ENCODE measurements around the gene SMCHD1. TPM values are rescaled to one million over a fixed set of nuclear protein-coding genes. Genes with fewer than 3 reads are reported as not detected.
"Not testable (repeated sequence)": the region's sequence is repeated elsewhere in the genome, so short reads cannot be mapped to it uniquely, and the experiment has no call there.

Gene SMCHD1
- total RNA-seq, 1 donor from 2014 or later, result 25.9 TPM

- peak overlapping the region; percentile 95 for H3K4me3 ChIP-seq (ENCODE audit: low read depth, low read length)
- no peak for DNase-seq (ENCODE audit: low read depth)
- no peak for TF ChIP-seq CTCF (conservative IDR thresholded peaks at IDR 0.05; ENCODE audit: low read depth, low read length)
Observed at GRCh38 chr18:2656237-2656980, 883 bp downstream of the SMCHD1 start.

DNA sequence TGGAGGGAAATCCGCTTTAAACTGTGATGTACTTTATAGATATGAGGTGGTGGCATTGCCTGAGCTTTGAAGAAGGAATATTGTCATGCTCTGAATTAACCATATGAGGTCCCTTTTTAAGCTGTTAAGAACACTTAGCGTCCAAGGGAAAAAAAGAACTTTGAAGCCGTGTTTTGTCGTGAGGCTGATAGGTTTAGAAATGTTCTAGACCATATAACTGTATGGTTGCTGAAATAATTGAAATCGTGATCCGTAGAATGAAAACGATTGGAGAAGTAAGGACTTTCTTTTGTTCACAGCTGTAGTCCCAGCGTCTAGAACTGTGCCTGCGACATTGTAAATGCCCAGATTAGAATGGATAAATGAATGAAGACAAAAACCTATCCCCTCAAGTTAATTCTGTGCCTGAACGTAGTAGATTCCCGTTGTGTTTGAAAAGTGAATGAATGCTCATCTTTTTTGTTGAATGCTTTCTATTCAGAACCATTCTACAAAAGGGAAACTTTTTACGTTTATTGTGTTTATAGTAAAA, 1.5 kb downstream of the SMCHD1 start:
- peak overlapping the region; percentile 95 for H3K4me3 ChIP-seq (ENCODE audit: low read depth, low read length)
- no peak for DNase-seq (ENCODE audit: low read depth)
- TF ChIP-seq CTCF (conservative IDR thresholded peaks at IDR 0.05; ENCODE audit: low read depth, low read length), result no peak

DNA sequence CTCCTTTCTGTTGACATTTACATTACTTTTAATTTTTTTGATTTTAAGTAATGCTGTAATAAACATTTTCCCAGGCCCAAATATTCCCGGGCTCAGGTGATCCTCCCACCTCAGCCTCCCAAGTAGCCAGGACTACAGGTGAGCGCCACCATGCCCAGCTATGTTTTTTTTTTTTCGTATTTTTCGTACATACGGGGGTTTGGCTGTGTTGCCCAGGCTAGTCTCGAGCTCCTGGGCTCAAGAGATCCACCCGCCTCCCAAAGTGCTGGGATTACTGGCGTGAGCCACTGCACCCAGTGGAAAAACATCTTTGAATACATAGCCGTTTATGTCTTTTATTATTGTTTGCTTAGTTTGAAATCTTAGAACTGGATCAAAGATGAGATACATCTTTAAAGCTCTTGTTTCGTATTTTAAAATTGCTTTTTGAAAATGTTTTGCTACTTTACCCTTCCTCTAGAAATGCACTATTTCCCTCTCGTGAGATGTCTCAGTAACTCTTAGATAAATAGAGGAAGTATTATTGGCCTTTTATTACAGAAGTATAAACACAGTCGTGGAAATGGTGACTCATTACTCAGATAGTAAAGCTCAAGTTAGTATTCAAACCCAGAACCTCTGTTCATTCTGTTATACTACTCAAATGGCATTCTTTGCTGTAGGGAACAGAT, 2.4 kb downstream of the SMCHD1 start:
- H3K4me3 ChIP-seq (ENCODE audit: low read depth, low read length), result peak overlapping the region; percentile 95
- DNase-seq (ENCODE audit: low read depth), result no peak
- TF ChIP-seq CTCF (conservative IDR thresholded peaks at IDR 0.05; ENCODE audit: low read depth, low read length), result no peak

GRCh38 chr18:2660849-2661248, 5.3 kb downstream of the SMCHD1 start:
- H3K4me3 ChIP-seq (ENCODE audit: low read depth, low read length); DNase-seq (ENCODE audit: low read depth): not testable (repeated sequence)

DNA sequence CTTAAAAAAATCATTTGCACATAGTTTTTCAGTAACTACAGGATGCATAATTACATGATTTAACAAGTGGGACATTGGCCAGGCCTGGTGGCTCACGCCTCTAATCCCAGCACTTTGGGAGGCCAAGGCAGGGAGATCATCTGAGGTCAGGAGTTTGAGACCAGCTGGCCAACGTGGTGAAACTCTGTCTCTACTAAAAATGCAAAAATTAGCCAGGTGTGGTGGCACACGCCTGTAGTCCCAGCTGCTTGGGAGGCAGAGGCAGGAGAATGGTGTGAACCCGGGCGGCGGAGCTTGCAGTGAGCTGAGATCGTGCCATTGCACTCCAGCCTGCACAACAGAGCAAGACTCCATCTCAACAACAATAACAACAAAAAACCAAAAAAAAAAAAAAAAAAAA, 6.8 kb downstream of the SMCHD1 start:
- DNase-seq (ENCODE audit: low read depth); H3K4me3 ChIP-seq (ENCODE audit: low read depth, low read length): not testable (repeated sequence)

GRCh38 chr18:2662990-2663389, 7.5 kb downstream of the SMCHD1 start:
- H3K4me3 ChIP-seq (ENCODE audit: low read depth, low read length), result no peak overlapping the region
- no peak for DNase-seq (ENCODE audit: low read depth)
- no peak for TF ChIP-seq CTCF (conservative IDR thresholded peaks at IDR 0.05; ENCODE audit: low read depth, low read length)

GRCh38 chr18:2672410-2672809, 16.9 kb downstream of the SMCHD1 start:
- no peak for TF ChIP-seq CTCF (conservative IDR thresholded peaks at IDR 0.05; ENCODE audit: low read depth, low read length)
- no peak overlapping the region for H3K4me3 ChIP-seq (ENCODE audit: low read depth, low read length)
- DNase-seq (ENCODE audit: low read depth), result no peak

DNA sequence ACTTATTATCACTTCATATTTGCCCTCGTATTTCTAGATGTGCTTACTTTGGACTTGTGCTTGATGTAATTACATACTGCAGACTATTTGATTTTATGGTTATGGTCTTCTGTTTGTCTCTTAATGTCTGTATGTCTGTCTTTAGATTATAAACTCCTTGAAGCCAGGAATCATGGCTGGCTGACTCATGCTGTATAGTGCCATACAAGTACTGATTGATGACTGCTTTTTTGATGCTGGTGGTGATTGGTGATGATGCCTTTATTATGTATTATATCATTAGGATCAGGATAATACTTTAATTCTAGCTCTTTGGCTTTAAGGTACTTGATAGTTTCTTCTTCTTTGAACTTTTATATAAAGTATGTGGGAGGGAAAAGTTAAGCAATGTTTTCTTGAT, 17.3 kb downstream of the SMCHD1 start:
- no peak for DNase-seq (ENCODE audit: low read depth)
- TF ChIP-seq CTCF (conservative IDR thresholded peaks at IDR 0.05; ENCODE audit: low read depth, low read length), result no peak
- no peak overlapping the region for H3K4me3 ChIP-seq (ENCODE audit: low read depth, low read length)

- not testable (repeated sequence) for H3K4me3 ChIP-seq (ENCODE audit: low read depth, low read length); DNase-seq (ENCODE audit: low read depth)
Observed at GRCh38 chr18:2678933-2679332, 23.4 kb downstream of the SMCHD1 start.
